Mucosa of descending colon (tissue), 3 donors: ENCODE data around the gene RNF2. TPM values are rescaled to one million over a fixed set of nuclear protein-coding genes. Genes with fewer than 3 reads are reported as not detected.
"Not testable (repeated sequence)": the region's sequence is repeated elsewhere in the genome, so short reads cannot be mapped to it uniquely, and the experiment has no call there.

ENCODE experiments used
- ATAC-seq: fragments of 200-7000 bp; cut with Tn5 transposase; one replicate; pipeline ENCODE4 v1.9.1; 2020; ENCODE audit warnings: mild to moderate bottlenecking, moderate library complexity
- DNase-seq, 3 donors: peaks; one replicate each; pipeline ENCODE4 v3.0.0-alpha.2; 2020
- H3K36me3 ChIP-seq: fragments of 200-600 bp; one replicate; pipeline ENCODE4 v1.8.0; 2021; ENCODE audit warnings: low read depth, mild to moderate bottlenecking
- H3K4me1 ChIP-seq: fragments of 200-600 bp; one replicate; pipeline ENCODE4 v1.8.0; 2021; ENCODE audit warnings: low read depth, mild to moderate bottlenecking
- H3K4me3 ChIP-seq: fragments of 200-600 bp; one replicate; pipeline ENCODE4 v1.8.0; 2021; ENCODE audit warnings: mild to moderate bottlenecking
- H3K9me3 ChIP-seq: fragments of 200-600 bp; one replicate; pipeline ENCODE4 v1.8.0; 2021; ENCODE audit warnings: mild to moderate bottlenecking
- CTCF ChIP-seq: fragments of 200-600 bp; IDR thresholded peaks from one replicate; pipeline ENCODE4 v1.8.0; 2022; ENCODE audit warnings: antibody characterized with exemption, mild to moderate bottlenecking
- intact Hi-C, 2 donors: fragments of 100-400 bp; cut with DNase I in 1 of 2; cut with micrococcal nuclease in 1 of 2; formaldehyde crosslinking; loops; one replicate each; pipeline versions ENCODE4 v1.11.0 to v1.11.1; 2022; cut with DNase I, micrococcal nuclease
- long read RNA-seq, 2 donors: library from polyadenylated mRNA; unstranded; transcript quantifications; one replicate each; pipeline ENCODE4 v2.0.0, GENCODE V29; 2019 to 2021
- total RNA-seq, 3 donors: library from RNA; stranded (reverse); fragmentation: NEBNext Ultra II Directional in 2 of 3; extraction: Animal tissue kit (Norgen Biotek cat#: 25700) in 2 of 3; gene quantifications; one replicate each; pipeline versions ENCODE4 v1.2.1 to v1.2.4, GENCODE V29; 2021 to 2023
- donor health status: DM: no; HTN: no; CAD: no; lungs with moderate emphysema.
- donor health status: DM: no; HTN: no; CAD: no.
- donor health status: DM: no; HTN: yes; CAD: no.

RNF2 gene
- total RNA-seq = 10 to 100 TPM; 14.1 to 19.3 (median 15.6) TPM
- long read RNA-seq, donor 1, transcript RNF2-202 (7 exons, 3,606 nt) = major isoform, 14 of 18 reads
- long read RNA-seq, donor 1, partial matches to known transcripts = 1 of 18 reads
- long read RNA-seq, donor 1, other reads (novel, unspliced or antisense) = 1 of 18 reads
- long read RNA-seq, donor 2, partial matches to known transcripts = 3 of 8 reads
- long read RNA-seq, donor 2, other reads (novel, unspliced or antisense) = 1 of 8 reads

- intact Hi-C loops = loop anchor here in 1 of 2 donors (10.0 kb wide), 1 partner anchor 110 kb away; the partner anchor contains the start of genes SWT1 and TRMT1L
- TF ChIP-seq CTCF = no peak
These were observed at the start of gene RNF2 for GRCh38 chr1:185044981-185045813. RNF2 (plus strand) TSS chr1:185045558; CDS start chr1:185087554, 41,996 bp downstream.

GRCh38 chr1:184999974-185000373, 45.4 kb upstream of the RNF2 start:
- H3K4me3 ChIP-seq, ATAC-seq, DNase-seq, H3K4me1 ChIP-seq, intact Hi-C loops, H3K36me3 ChIP-seq, H3K9me3 ChIP-seq: not testable (repeated sequence)

More at GRCh38 chr1:185044981-185045813, at the start of gene RNF2:
- H3K4me1 ChIP-seq = peaks cover 8% of the 10 kb centered on the region
- DNase-seq = peak; percentile 81 to 88 (median 87)
- H3K9me3 ChIP-seq = no peaks in the 10 kb centered on the region
- ATAC-seq = peak; percentile 95
- no peaks in the 10 kb centered on the region for H3K36me3 ChIP-seq
- H3K4me3 ChIP-seq = peak within 1 kb of the TSS; percentile 74

- DNase-seq, H3K9me3 ChIP-seq, ATAC-seq, H3K4me1 ChIP-seq, H3K4me3 ChIP-seq, H3K36me3 ChIP-seq, intact Hi-C loops: not testable (repeated sequence)
These were observed 44.0 kb upstream of the RNF2 start for GRCh38 chr1:185001312-185001880.

GRCh38 chr1:185008838-185009237, 36.5 kb upstream of the RNF2 start:
- no peaks in the 10 kb centered on the region for H3K9me3 ChIP-seq
- H3K4me1 ChIP-seq = no peaks in the 10 kb centered on the region
- intact Hi-C loops = no loop called here
- ATAC-seq (no peak), DNase-seq (no peak)
- H3K36me3 ChIP-seq = no peaks in the 10 kb centered on the region
- no peak for TF ChIP-seq CTCF
- H3K4me3 ChIP-seq = no peak overlapping the region

GRCh38 chr1:185010361-185010760, 35.0 kb upstream of the RNF2 start:
- intact Hi-C loops = no loop called here
- H3K4me3 ChIP-seq = no peak overlapping the region

GRCh38 chr1:185014941-185015340, 30.4 kb upstream of the RNF2 start:
- ATAC-seq = no peak
- Histone ChIP-seq H3K9me3 (no peaks in the 10 kb centered on the region), H3K4me3 (no peak overlapping the region), H3K4me1 (no peaks in the 10 kb centered on the region), H3K36me3 (no peaks in the 10 kb centered on the region)
- intact Hi-C loops = no loop called here
- no peak for DNase-seq
- TF ChIP-seq CTCF = no peak

More at GRCh38 chr1:185010361-185010760, 35.0 kb upstream of the RNF2 start:
- TF ChIP-seq CTCF = no peak
- no peak for DNase-seq
- Histone ChIP-seq H3K4me1 (no peaks in the 10 kb centered on the region), H3K36me3 (no peaks in the 10 kb centered on the region), H3K9me3 (no peaks in the 10 kb centered on the region)
- ATAC-seq = no peak
